Brain microvascular endothelial cell (primary cell): Measurements from ENCODE around the gene FBXW11.

ENCODE experiments used
- DNase-seq: peaks from one replicate; pipeline ENCODE4 v3.0.0-alpha.2; 2020
- H3K27ac ChIP-seq: fragments of 250-450 bp; sonication (Bioruptor Pico); 2 replicates; pipeline ENCODE4 v1.5.1; 2020; ENCODE audit warnings: mild to moderate bottlenecking, moderate library complexity
- H3K27me3 ChIP-seq: fragments of 250-450 bp; sonication (Bioruptor Pico); replicated peaks from 2 replicates; pipeline ENCODE4 v1.5.1; 2020; ENCODE audit warnings: mild to moderate bottlenecking
- H3K36me3 ChIP-seq: fragments of 250-450 bp; sonication (Bioruptor Pico); replicated peaks from 2 replicates; pipeline ENCODE4 v1.5.1; 2020; ENCODE audit warnings: mild to moderate bottlenecking
- H3K4me3 ChIP-seq: 2 replicates; pipeline ENCODE4 v1.5.1; 2011; ENCODE audit warnings: low read depth, mild to moderate bottlenecking, control low read depth, low read length, moderate library complexity
- in situ Hi-C: cut with HindIII; loops from 2 replicates; pipeline ENCODE4 v1.10.0; 2017; ENCODE audit warnings: low sequenced_read_pairs, low pct_ligation_motif_present
- TF ChIP-seq, protein P1 (sequence below): IDR thresholded peaks from 2 replicates; pipeline ENCODE4 v1.5.1; 2011; ENCODE audit warnings: low read depth, mild to moderate bottlenecking, moderate library complexity, low read length, control low read depth, inconsistent platforms; ENCODE audit errors: missing control alignments

The FBXW11 gene

DNA sequence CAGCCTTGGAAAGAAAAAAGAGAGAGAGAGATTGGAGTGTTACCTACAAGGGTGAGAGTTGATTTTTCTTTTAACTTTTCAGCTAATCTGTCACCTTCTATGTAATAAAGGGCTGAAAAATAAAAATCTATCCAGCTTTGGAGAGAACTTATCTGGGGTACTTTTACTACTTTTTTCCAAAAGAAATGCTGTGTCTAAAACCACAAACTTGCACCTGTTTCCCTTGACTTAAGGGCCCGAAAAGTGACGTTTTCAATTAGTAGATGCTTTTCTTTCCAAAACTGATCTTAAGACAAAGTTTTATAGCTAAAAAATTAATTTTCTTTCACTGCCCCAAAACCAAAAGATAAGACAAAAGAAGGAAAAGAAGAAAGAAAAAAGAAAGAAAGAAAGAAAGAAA lies 172.0 kb downstream of the FBXW11 start:
- TF ChIP-seq, protein P1, sequence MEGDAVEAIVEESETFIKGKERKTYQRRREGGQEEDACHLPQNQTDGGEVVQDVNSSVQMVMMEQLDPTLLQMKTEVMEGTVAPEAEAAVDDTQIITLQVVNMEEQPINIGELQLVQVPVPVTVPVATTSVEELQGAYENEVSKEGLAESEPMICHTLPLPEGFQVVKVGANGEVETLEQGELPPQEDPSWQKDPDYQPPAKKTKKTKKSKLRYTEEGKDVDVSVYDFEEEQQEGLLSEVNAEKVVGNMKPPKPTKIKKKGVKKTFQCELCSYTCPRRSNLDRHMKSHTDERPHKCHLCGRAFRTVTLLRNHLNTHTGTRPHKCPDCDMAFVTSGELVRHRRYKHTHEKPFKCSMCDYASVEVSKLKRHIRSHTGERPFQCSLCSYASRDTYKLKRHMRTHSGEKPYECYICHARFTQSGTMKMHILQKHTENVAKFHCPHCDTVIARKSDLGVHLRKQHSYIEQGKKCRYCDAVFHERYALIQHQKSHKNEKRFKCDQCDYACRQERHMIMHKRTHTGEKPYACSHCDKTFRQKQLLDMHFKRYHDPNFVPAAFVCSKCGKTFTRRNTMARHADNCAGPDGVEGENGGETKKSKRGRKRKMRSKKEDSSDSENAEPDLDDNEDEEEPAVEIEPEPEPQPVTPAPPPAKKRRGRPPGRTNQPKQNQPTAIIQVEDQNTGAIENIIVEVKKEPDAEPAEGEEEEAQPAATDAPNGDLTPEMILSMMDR = no peak
- Histone ChIP-seq H3K4me3 (no peak overlapping the region), H3K27ac (no peak overlapping the region), H3K27me3 (no peaks in the 10 kb centered on the region), H3K36me3 (no peaks in the 10 kb centered on the region)
- in situ Hi-C loops = no loop called here
- no peak for DNase-seq

DNA sequence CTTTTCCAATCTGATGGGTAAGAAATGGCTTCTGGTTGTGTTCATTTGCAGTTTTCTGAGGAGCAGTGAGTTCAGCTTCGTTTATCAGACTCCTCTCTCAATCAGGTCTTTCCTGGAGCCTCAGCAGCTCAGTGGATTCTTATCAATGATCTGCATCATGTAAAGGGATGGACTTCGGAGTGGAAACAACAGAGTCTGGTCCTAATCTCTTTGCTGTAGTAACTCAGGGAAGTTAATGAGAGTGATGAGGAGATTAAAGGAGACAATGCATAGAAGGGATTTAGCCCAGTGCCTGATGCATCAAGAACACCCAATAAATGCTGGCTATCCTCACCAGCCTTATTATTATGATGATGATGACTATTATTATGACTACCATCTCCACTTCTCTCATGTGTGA lies 173.7 kb downstream of the FBXW11 start:
- Histone ChIP-seq H3K27me3 (no peaks in the 10 kb centered on the region), H3K36me3 (no peaks in the 10 kb centered on the region), H3K27ac (no peak overlapping the region), H3K4me3 (no peak overlapping the region)
- no peak for DNase-seq
- in situ Hi-C loops = no loop called here
- TF ChIP-seq, protein P1 = no peak

DNA sequence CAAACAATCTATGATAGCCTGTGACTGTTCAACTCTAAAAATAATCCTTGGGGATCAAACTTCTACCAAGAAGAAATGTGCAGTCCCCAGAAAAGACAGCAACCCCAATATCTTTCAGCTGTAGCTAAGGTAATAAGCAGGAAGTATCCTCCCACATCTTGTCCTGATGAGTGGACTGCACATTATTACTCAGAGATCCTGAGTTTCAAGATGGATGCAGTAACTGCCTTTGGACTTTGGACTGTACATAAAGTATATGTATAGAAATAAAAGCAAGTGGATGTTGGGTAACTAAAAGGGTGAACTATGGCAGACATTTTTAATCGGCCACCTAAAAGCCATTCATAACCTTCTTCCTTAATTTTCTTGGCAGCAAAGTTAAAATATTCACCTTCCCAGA lies 175.8 kb downstream of the FBXW11 start:
- Histone ChIP-seq H3K27ac (no peak overlapping the region), H3K36me3 (no peaks in the 10 kb centered on the region), H3K4me3 (no peak overlapping the region), H3K27me3 (no peaks in the 10 kb centered on the region)
- no peak for DNase-seq
- in situ Hi-C loops = no loop called here
- TF ChIP-seq, protein P1 = no peak

DNA sequence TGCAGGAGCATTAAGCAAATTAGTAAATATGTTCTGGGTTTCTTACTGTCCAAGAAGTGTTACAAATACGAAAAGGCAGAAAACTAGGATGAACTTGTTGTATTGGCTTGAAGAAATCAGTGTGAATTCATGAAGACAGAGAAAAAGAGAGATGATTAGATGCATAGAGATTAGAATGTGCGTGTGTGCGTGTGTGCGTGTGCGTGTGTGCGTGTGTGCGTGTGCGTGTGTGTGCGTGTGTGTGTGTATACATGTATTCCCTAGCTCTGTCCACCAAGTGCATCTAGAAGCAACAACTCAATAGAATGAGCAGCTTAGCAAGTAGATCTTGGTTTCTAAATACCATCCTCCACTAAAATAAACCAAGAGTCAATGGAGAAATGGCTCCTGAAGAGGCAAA lies 179.3 kb downstream of the FBXW11 start:
- H3K36me3 ChIP-seq = no peaks in the 10 kb centered on the region
- TF ChIP-seq, protein P1 = no peak
- H3K27me3 ChIP-seq = no peaks in the 10 kb centered on the region
- no peak overlapping the region for H3K27ac ChIP-seq
- in situ Hi-C loops = no loop called here
- no peak for DNase-seq
- H3K4me3 ChIP-seq = no peak overlapping the region

DNA sequence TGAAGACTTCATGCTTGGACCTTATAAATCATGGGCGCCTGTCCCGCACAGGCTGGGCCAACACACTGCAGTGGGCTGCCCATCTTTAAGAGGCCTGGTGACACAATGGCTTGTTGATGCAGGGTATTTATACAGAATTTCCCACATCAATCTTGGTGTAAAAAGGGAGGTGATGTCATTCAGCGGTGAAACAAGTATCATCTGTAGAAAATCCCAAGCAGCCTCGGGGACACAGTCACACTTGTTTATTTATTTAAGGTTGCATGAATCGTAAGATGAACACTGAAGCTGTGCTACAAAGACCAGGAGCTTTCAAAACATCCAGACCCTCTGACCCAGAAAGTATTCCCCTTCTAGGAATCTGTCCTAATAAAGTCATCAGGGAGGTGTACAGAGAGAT lies 180.3 kb downstream of the FBXW11 start:
- peak; percentile 5 for DNase-seq
- H3K27ac ChIP-seq = no peak overlapping the region
- no peak overlapping the region for H3K4me3 ChIP-seq
- H3K27me3 ChIP-seq = no peaks in the 10 kb centered on the region
- H3K36me3 ChIP-seq = no peaks in the 10 kb centered on the region
- TF ChIP-seq, protein P1 = no peak
- in situ Hi-C loops = no loop called here

DNA sequence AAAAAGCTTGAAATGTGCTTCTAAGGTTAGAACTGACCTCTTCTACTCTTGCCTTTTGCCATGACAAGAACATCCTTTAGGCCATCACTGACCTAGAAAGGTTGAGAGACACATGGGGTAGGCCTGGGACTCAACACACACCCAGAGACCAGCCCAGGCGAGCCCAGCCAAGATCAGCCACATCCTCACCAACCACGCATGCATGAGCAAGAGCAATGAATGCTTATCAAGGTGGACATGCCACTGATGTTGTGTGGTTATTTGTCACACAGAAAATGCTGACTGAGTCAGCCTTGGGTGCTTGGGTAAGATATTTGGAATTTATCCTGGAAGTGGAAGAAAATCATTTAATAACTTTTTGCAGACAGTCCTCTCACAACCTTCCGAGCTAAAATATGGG lies 181.4 kb downstream of the FBXW11 start:
- H3K27me3 ChIP-seq = no peaks in the 10 kb centered on the region
- no peak overlapping the region for H3K27ac ChIP-seq
- in situ Hi-C loops = no loop called here
- peak; percentile 3 for DNase-seq
- TF ChIP-seq, protein P1 = no peak
- no peak overlapping the region for H3K4me3 ChIP-seq
- no peaks in the 10 kb centered on the region for H3K36me3 ChIP-seq
